Body of pancreas (tissue), 4 donors: ENCODE measurements around the gene ZNF341.

Experiments used
- CTCF ChIP-seq, 7 experiments: fragments of 450-650 bp in 4 of 7; fragments of 200-600 bp in 3 of 7; sonication (generic) in 3 of 7; IDR thresholded peaks; one replicate each; pipeline ENCODE4 v1.5.1; 2016 to 2019; ENCODE audit warnings: antibody characterized with exemption in 7 of 7
- POLR2A ChIP-seq, 3 donors: fragments of 450-650 bp; IDR thresholded peaks; one replicate each; pipeline ENCODE4 v1.6.1; 2016; ENCODE audit warnings: antibody characterized with exemption in 3 of 3, mild to moderate bottlenecking in 2 of 3

GRCh38 chr20:33719277-33719988, 12.4 kb upstream of the ZNF341 start:
- TF ChIP-seq CTCF (IDR thresholded peaks at IDR 0.05) (no peak), POLR2A (IDR thresholded peaks at IDR 0.05) (no peak)
